Subcutaneous adipose tissue (tissue), 4 donors: ENCODE measurements around the gene UBL7. TPM values are rescaled to one million over a fixed set of nuclear protein-coding genes. Genes with fewer than 3 reads are reported as not detected.

Experiments
- total RNA-seq, 4 donors: library from RNA; depleted of rRNA; stranded (reverse); fragments of >200 nt; gene quantifications; one replicate each; pipeline ENCODE4 v1.1.0, GENCODE V29; 2016
- TF ChIP-seq, protein P1 (sequence below): fragments of 450-650 bp; IDR thresholded peaks from one replicate; pipeline ENCODE4 v1.5.1; 2016; ENCODE audit warnings: low read depth, mild to moderate bottlenecking, control low read depth, antibody characterized with exemption, moderate library complexity

The UBL7 gene
- total RNA-seq, 4 donors from 2014 or later: 31.1 to 38.4 (median 38.2) TPM

DNA sequence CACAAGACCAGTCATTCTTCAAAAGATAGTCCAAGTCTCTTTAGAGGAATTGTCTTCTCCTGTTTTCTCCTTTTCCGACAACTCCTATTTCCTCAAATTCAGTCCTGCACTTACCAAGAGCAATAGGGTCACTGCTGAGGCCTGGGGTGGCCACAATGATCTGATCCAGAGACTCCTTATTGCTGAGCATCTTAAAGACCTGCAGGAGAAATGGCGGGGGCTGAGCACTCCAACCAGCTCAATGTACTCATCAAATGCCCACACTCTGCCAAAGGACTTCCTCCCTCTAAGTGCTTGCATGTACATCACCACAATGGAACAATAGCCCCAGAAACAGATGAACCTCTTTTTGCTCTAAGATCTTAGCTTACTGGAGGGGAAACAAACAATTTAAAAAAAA lies 9.6 kb downstream of the UBL7 start:
- TF ChIP-seq, protein P1, sequence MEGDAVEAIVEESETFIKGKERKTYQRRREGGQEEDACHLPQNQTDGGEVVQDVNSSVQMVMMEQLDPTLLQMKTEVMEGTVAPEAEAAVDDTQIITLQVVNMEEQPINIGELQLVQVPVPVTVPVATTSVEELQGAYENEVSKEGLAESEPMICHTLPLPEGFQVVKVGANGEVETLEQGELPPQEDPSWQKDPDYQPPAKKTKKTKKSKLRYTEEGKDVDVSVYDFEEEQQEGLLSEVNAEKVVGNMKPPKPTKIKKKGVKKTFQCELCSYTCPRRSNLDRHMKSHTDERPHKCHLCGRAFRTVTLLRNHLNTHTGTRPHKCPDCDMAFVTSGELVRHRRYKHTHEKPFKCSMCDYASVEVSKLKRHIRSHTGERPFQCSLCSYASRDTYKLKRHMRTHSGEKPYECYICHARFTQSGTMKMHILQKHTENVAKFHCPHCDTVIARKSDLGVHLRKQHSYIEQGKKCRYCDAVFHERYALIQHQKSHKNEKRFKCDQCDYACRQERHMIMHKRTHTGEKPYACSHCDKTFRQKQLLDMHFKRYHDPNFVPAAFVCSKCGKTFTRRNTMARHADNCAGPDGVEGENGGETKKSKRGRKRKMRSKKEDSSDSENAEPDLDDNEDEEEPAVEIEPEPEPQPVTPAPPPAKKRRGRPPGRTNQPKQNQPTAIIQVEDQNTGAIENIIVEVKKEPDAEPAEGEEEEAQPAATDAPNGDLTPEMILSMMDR: no peak

DNA sequence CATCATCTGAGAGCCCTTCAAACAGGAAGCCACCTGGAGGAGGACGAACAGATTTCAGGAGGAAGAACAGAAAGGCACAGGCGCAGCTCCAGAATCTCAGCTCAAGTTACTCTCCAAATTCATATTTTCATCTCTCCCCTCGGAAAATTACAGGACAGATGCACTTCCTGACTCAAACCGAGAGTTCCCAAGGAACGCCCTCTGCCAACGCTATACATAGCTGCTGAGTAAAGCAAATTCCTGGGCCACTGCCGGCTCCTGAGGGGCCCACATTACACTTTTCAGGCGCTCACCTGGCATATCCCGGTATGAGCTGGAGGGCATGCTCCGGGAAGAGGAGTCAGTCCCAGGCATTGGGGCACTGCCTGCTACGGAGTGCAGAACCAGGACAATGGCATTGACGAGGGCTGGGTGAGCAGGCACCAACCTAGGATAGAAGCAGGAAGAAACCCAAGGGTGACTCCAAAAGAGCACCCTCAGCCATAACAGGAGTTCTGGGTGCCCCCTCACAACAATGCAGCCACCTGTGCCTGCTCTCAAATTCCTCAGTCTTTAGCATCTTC lies 11.2 kb downstream of the UBL7 start:
- TF ChIP-seq, protein P1: no peak

DNA sequence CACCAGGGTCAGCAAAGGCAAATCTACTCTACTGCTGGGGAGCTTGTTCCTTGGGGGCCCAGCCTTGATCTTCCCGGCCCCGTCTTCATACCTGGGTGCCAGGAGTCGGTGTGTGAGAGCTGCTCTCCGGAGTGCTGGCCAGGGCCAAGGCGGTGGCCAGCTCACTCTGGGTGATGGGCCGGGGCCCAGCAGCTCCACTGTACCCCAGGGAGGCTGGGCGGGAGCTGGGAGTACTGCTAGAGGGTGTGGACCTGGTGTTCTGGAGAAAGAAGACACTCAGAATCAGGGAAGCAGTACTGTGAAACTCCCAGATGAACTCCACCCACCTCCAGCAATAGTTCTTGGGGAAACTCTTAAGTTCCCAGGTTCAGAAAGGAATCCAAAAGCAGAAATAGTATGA lies 11.9 kb downstream of the UBL7 start:
- TF ChIP-seq, protein P1: no peak

DNA sequence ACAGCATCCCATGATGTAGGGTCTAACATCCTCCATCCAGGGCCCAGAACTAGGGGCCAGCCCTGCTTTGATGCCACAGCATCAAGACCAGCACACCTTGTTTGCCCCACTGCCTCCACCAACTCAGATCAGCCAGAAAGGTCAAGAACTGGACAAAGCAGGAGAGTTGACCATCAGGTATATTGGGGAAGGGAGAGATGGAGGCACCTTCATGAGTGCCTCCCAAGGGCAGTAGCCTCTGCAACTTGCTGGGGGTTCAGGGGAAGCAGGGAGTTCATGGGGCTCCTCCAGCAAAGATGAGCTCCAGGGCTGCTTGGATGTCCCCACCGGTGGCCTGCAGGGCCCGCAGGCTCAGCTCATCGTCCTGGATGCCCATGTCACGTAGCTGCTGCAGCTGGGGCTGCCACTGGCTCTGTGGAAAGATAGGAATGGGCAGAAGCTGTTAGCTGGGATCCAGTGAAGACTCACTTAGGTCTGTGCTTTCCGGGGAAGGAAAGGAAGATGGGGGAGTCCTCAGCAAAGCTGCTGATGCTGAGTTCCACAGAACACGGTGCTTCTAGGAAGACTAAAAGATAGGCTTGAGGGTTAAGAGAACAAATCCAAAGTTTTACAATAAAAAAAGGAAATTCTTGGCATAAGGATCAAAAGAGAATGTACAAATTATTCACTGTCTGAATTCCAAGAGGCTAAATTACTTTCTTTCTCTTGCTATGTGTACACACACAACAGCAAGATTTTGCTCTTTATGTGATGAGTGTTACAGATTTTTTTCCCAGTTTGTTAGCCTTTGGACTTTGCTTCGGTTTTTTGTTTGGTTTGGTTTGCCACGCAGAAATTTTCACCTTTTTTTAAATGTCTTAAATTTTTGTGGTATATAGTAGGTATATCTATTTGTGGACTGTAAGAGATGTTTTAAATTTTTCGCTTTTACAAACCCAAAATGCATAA lies 14.9 kb downstream of the UBL7 start:
- TF ChIP-seq, protein P1: no peak

DNA sequence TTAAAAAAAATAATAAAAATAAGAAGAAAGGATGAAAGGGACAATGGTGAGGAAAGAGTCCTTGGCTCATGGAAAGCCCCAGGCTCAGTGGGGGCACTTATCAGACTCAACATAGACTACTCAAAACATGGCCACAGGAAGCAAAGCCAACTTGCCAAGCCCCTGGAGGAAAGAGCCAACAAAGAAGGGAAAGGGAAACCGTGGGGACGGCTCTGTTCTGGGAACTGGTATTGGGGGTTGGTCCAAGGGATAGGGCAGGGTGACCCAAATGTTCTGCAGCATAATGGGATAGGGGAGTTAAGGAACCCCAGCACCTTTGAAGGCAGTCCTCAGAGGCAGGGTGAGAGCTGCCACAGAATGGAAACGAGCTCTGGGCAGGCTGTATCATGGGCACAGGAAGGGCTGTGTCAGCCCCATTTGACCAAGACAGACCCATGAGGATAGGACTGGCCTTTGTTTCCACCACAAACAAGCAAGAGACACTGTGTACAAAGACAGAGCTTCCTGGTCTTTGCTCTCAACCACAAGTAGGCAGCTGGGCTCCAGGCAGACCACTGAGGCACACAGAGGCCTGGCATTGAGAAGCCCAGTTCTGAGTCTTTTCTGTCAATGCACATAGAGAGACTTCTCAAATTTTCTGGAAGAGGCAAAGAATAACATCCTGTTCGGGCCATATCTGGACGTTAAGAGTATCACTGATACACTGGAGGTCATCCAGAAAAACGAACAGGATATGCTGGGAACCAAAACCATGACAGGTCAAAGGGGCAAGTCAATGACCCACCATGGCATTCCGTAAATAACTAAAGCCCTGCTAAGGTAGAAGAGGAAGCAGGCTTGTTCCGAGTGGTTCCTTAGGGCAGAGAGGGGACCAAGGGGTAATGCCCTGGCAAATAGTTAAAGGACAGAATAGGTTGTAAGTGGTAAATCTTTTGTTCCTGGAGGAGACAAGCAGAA lies 16.6 kb downstream of the UBL7 start:
- TF ChIP-seq, protein P1: no peak

DNA sequence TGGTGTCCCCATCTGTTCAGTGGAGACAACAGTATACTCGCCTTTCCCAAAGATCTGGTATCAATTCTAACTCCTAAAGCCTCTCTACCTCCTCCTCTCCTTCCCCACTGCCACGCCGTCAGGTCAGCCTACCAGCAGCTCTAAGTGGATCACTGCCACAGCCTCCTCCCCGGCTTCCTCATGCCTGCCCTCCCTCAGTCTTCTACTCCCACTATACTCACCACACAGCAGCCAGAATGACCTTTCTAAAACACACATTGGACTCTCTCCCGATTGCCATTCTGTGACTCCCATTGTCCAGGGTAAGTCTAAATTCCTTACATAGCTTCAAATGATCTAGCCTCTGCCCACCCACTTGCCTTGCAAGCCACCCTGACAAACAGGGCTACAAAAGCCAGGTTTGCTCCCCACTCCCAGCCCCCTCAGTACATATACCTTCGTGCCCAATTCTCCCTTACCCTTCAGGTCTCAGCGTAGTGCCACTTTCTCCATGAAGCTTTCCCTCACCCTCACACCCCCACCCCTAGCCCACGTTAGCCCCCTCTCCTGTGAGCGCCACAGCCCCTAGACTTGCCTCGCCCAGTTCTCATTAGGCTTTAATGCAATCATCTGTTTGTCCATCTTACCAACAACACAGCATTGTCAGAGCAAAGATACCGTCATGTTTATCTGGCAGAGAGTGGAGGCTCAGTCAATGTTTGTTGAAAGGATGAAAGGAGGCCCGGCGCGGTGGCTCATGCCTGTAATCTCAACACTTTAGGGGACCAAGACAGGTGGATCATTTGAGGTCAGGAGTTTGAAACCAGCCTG lies 17.7 kb downstream of the UBL7 start:
- TF ChIP-seq, protein P1: no peak
